SU-DHL-6 (cell line): Measurements from ENCODE around the gene NPAS3.
"Not testable (repeated sequence)": the region's sequence is repeated elsewhere in the genome, so short reads cannot be mapped to it uniquely, and the experiment has no call there.

ENCODE experiments used
- H2AFZ ChIP-seq: fragments of 200-600 bp; sonication (generic); 2 replicates; pipeline ENCODE4 v1.6.1; 2014; ENCODE audit warnings: low read depth, mild to moderate bottlenecking, moderate library complexity, mixed read lengths, antibody characterized with exemption, low read length; ENCODE audit not compliant: severe bottlenecking
- H3F3A ChIP-seq: fragments of 200-600 bp; shearing (Covaris generic); 2 replicates; pipeline ENCODE4 v1.6.0; 2016; ENCODE audit warnings: antibody characterized with exemption, mild to moderate bottlenecking; ENCODE audit not compliant: insufficient read depth
- H3K27ac ChIP-seq: fragments of 200-600 bp; sonication (generic); 2 replicates; pipeline ENCODE4 v1.5.1; 2016; ENCODE audit warnings: low read depth, mild to moderate bottlenecking, low read length, moderate library complexity, mixed read lengths
- H3K27me3 ChIP-seq: fragments of 200-600 bp; sonication (generic), shearing (Covaris generic); 2 replicates; pipeline ENCODE4 v1.6.0; 2014; ENCODE audit warnings: mild to moderate bottlenecking, low read length
- H3K36me3 ChIP-seq: fragments of 200-600 bp; sonication (generic); 2 replicates; pipeline ENCODE4 v1.6.1; 2014; ENCODE audit warnings: mild to moderate bottlenecking, low read length, mixed read lengths
- H3K4me2 ChIP-seq: fragments of 300-600, 200-600 bp; shearing (Covaris generic), sonication (generic); 2 replicates; pipeline ENCODE4 v1.6.0; 2014; ENCODE audit warnings: low read length, low read depth, mild to moderate bottlenecking; ENCODE audit not compliant: poor library complexity, severe bottlenecking
- H3K4me3 ChIP-seq: fragments of 200-600 bp; sonication (generic); 2 replicates; pipeline ENCODE4 v1.5.1; 2014; ENCODE audit warnings: antibody characterized with exemption, low read length, mild to moderate bottlenecking, mixed read lengths; ENCODE audit not compliant: insufficient read depth, poor library complexity, severe bottlenecking
- H3K79me2 ChIP-seq: fragments of 200-600 bp; sonication (generic); 2 replicates; pipeline ENCODE4 v1.6.1; 2014; ENCODE audit warnings: mild to moderate bottlenecking, low read length, moderate library complexity; ENCODE audit not compliant: insufficient read depth
- H3K9ac ChIP-seq: fragments of 200-600 bp; sonication (generic); 2 replicates; pipeline ENCODE4 v1.7.0; 2014; ENCODE audit warnings: mild to moderate bottlenecking, low read length
- H3K9me2 ChIP-seq: fragments of 200-600 bp; sonication (generic); replicated peaks from 2 replicates; pipeline ENCODE4 v1.6.1; 2014; ENCODE audit warnings: low read length; ENCODE audit not compliant: insufficient read depth
- H3K9me3 ChIP-seq: fragments of 200-600 bp; sonication (generic); 2 replicates; pipeline ENCODE4 v1.6.1; 2014; ENCODE audit warnings: low read length, mixed read lengths; ENCODE audit not compliant: insufficient read depth
- H4K20me1 ChIP-seq: fragments of 200-600 bp; sonication (generic); 2 replicates; pipeline ENCODE4 v1.6.1; 2014; ENCODE audit warnings: low read depth, mild to moderate bottlenecking, antibody characterized with exemption, low read length, moderate library complexity, mixed read lengths
- EZH2phosphoT487 ChIP-seq: fragments of 200-600 bp; sonication (generic), shearing (Covaris generic); conservative IDR thresholded peaks from 2 replicates; pipeline ENCODE4 v1.6.1; 2018; ENCODE audit warnings: mild to moderate bottlenecking, antibody characterized with exemption, low read length, moderate library complexity, mixed read lengths
- TF ChIP-seq, protein P1 (sequence below): fragments of 200-600 bp; sonication (generic); IDR thresholded peaks from one replicate; pipeline ENCODE4 v1.5.1; 2017; ENCODE audit warnings: antibody characterized with exemption, mild to moderate bottlenecking, low read length, moderate library complexity; ENCODE audit not compliant: insufficient read depth, poor library complexity, severe bottlenecking

Gene NPAS3

GRCh38 chr14:33073023-33073422 is 134.3 kb downstream of the NPAS3 start:
- no peaks in the 10 kb centered on the region for H3K36me3 ChIP-seq
- no peaks in the 10 kb centered on the region for H3K27me3 ChIP-seq
- TF ChIP-seq, protein P1, sequence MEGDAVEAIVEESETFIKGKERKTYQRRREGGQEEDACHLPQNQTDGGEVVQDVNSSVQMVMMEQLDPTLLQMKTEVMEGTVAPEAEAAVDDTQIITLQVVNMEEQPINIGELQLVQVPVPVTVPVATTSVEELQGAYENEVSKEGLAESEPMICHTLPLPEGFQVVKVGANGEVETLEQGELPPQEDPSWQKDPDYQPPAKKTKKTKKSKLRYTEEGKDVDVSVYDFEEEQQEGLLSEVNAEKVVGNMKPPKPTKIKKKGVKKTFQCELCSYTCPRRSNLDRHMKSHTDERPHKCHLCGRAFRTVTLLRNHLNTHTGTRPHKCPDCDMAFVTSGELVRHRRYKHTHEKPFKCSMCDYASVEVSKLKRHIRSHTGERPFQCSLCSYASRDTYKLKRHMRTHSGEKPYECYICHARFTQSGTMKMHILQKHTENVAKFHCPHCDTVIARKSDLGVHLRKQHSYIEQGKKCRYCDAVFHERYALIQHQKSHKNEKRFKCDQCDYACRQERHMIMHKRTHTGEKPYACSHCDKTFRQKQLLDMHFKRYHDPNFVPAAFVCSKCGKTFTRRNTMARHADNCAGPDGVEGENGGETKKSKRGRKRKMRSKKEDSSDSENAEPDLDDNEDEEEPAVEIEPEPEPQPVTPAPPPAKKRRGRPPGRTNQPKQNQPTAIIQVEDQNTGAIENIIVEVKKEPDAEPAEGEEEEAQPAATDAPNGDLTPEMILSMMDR: no peak
- TF ChIP-seq EZH2phosphoT487: no peak
- H4K20me1 ChIP-seq: no peaks in the 10 kb centered on the region
- H2AFZ ChIP-seq: no peak overlapping the region
- no peak overlapping the region for H3K4me3 ChIP-seq
- H3K79me2 ChIP-seq: no peaks in the 10 kb centered on the region
- no peak overlapping the region for H3K9ac ChIP-seq
- no peaks in the 10 kb centered on the region for H3K9me3 ChIP-seq
- H3F3A ChIP-seq: no peaks in the 10 kb centered on the region
- H3K9me2 ChIP-seq: no peaks in the 10 kb centered on the region
- H3K27ac ChIP-seq: no peak overlapping the region
- no peak overlapping the region for H3K4me2 ChIP-seq

GRCh38 chr14:33081259-33081658 is 142.6 kb downstream of the NPAS3 start:
- Histone ChIP-seq H3K27me3 (no peaks in the 10 kb centered on the region), H3K27ac (no peak overlapping the region), H3K79me2 (no peaks in the 10 kb centered on the region), H3K4me3 (no peak overlapping the region), H3K36me3 (no peaks in the 10 kb centered on the region), H3K9me3 (0 out of 2 replicates have a peak, but pooled peaks cover 3% of the 10 kb centered on the region), H3F3A (no peaks in the 10 kb centered on the region), H2AFZ (no peak overlapping the region), H4K20me1 (no peaks in the 10 kb centered on the region), H3K9ac (no peak overlapping the region), H3K4me2 (no peak overlapping the region), H3K9me2 (no peaks in the 10 kb centered on the region)
- no peak for TF ChIP-seq EZH2phosphoT487
- TF ChIP-seq, protein P1: no peak

DNA sequence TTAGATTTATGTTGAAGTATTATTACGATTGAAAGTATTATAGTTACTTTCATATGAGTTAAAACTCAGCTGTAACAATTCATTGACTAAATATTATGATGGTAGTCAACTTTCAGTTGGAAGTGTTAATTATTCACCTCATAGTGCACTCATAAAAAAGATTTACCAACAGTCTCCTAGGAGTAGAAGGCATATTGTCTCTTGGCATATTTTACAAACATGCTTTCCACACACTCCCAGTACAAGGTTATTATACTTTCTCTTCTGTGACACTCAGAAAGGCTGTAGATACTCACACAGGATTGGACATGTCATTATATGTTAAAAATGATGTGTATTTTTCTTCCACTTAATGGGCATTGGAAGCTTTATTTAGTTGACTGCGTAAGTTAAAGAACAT is 147.1 kb downstream of the NPAS3 start:
- Histone ChIP-seq H3K9me3 (0 out of 2 replicates have a peak, but pooled peaks cover 3% of the 10 kb centered on the region), H2AFZ (no peak overlapping the region), H3K79me2 (no peaks in the 10 kb centered on the region), H3F3A (no peaks in the 10 kb centered on the region), H3K27ac (no peak overlapping the region), H3K4me2 (no peak overlapping the region), H3K4me3 (no peak overlapping the region), H3K9ac (no peak overlapping the region), H3K36me3 (no peaks in the 10 kb centered on the region), H3K9me2 (no peaks in the 10 kb centered on the region), H3K27me3 (no peaks in the 10 kb centered on the region), H4K20me1 (no peaks in the 10 kb centered on the region)
- TF ChIP-seq, protein P1: no peak
- no peak for TF ChIP-seq EZH2phosphoT487

GRCh38 chr14:33088274-33088673 is 149.6 kb downstream of the NPAS3 start:
- not testable (repeated sequence) for H3K9me3 ChIP-seq, H3K9me2 ChIP-seq, H3K4me2 ChIP-seq, H3K36me3 ChIP-seq, H3K27ac ChIP-seq, H3K27me3 ChIP-seq, H3K9ac ChIP-seq, H3F3A ChIP-seq, H4K20me1 ChIP-seq, H3K79me2 ChIP-seq, H2AFZ ChIP-seq, H3K4me3 ChIP-seq
